KBM-7 (cell line): ENCODE data around the gene ARHGEF4.

Experiments
- DNase-seq: peaks from one replicate; pipeline ENCODE4 v3.0.0-alpha.2; 2015
- in situ Hi-C: fragments of 300-500 bp; cut with MboI; formaldehyde crosslinking; loops from 2 replicates; pipeline ENCODE4 v1.14.3; 2020; ENCODE audit warnings: low sequenced_read_pairs, low pct_unique_long_range_greater_than_20kb, mixed read lengths

The ARHGEF4 gene

GRCh38 chr2:130951018-130951417 lies 114.3 kb downstream of the ARHGEF4 start:
- no peak for DNase-seq
- in situ Hi-C loops, result no loop called here

GRCh38 chr2:130954873-130955272 lies 118.2 kb downstream of the ARHGEF4 start:
- no peak for DNase-seq
- in situ Hi-C loops, result no loop called here

GRCh38 chr2:130957915-130958314 lies 121.2 kb downstream of the ARHGEF4 start:
- in situ Hi-C loops, result no loop called here
- DNase-seq, result peak; percentile 5

GRCh38 chr2:130963196-130963848 lies 126.6 kb downstream of the ARHGEF4 start:
- in situ Hi-C loops, result no loop called here
- no peak for DNase-seq

GRCh38 chr2:130963849-130964793 lies 127.4 kb downstream of the ARHGEF4 start:
- no peak for DNase-seq
- in situ Hi-C loops, result no loop called here

- in situ Hi-C loops, result no loop called here
- no peak for DNase-seq
Measured at GRCh38 chr2:130964931-130965330, 128.2 kb downstream of the ARHGEF4 start.

- in situ Hi-C loops, result no loop called here
- DNase-seq, result no peak
Measured at GRCh38 chr2:130966149-130966774, 129.5 kb downstream of the ARHGEF4 start.

GRCh38 chr2:130966775-130967490 lies 130.2 kb downstream of the ARHGEF4 start:
- in situ Hi-C loops, result no loop called here
- DNase-seq, result no peak

- in situ Hi-C loops, result no loop called here
- DNase-seq, result no peak
Measured at GRCh38 chr2:130972410-130972809, 135.7 kb downstream of the ARHGEF4 start.

- DNase-seq, result no peak
- in situ Hi-C loops, result no loop called here
Measured at GRCh38 chr2:130975729-130976128, 139.0 kb downstream of the ARHGEF4 start.

- in situ Hi-C loops, result no loop called here
- DNase-seq, result no peak
Measured at GRCh38 chr2:130976591-130977237, 140.0 kb downstream of the ARHGEF4 start.

GRCh38 chr2:130977461-130978050 lies 140.8 kb downstream of the ARHGEF4 start:
- DNase-seq, result no peak
- in situ Hi-C loops, result no loop called here

- in situ Hi-C loops, result no loop called here
- DNase-seq, result no peak
Measured at GRCh38 chr2:130981667-130982066, 145.0 kb downstream of the ARHGEF4 start.

- in situ Hi-C loops, result no loop called here
- peak; percentile 10 for DNase-seq
Measured at GRCh38 chr2:130985206-130985780, 148.6 kb downstream of the ARHGEF4 start.

GRCh38 chr2:130985831-130986649 lies 149.3 kb downstream of the ARHGEF4 start:
- in situ Hi-C loops, result no loop called here
- DNase-seq, result no peak

GRCh38 chr2:130986890-130987493 lies 150.3 kb downstream of the ARHGEF4 start:
- no peak for DNase-seq
- in situ Hi-C loops, result no loop called here
